RCC 7860 (cell line): Measurements from ENCODE around the gene CELF1.
A peak's percentile ranks its signal among the peaks of the same experiment; 100 is the strongest.

Experiments
- DNase-seq: peaks from one replicate; pipeline ENCODE4 v3.0.0-alpha.2; 2015; ENCODE audit warnings: low spot score
- FAIRE-seq: peaks from 2 replicates; lab custom pipeline; 2012; peaks lifted over from hg19 to GRCh38; lab: Jason Lieb, UNC

The CELF1 gene

DNA sequence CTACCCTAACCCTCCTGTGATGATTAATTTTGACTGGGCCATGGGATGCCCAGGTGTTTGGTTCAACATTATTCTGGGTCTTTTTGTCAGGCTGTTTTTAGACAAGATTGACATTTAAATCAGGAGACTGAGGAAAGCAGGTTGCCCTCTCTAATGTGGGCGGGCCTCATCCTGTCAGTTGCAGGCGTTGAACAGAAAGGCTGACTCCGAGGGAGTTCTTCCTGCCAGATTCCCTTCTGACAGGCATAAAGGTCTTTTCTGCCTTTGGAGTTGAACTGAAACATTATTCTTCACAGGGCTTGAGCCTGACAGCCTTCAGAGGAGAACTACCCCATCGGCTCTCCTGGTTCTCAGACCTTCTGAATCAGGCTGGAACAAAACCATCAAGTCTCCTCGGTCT lies 122.4 kb downstream of the CELF1 start:
- DNase-seq = no peak
- no peak for FAIRE-seq

DNA sequence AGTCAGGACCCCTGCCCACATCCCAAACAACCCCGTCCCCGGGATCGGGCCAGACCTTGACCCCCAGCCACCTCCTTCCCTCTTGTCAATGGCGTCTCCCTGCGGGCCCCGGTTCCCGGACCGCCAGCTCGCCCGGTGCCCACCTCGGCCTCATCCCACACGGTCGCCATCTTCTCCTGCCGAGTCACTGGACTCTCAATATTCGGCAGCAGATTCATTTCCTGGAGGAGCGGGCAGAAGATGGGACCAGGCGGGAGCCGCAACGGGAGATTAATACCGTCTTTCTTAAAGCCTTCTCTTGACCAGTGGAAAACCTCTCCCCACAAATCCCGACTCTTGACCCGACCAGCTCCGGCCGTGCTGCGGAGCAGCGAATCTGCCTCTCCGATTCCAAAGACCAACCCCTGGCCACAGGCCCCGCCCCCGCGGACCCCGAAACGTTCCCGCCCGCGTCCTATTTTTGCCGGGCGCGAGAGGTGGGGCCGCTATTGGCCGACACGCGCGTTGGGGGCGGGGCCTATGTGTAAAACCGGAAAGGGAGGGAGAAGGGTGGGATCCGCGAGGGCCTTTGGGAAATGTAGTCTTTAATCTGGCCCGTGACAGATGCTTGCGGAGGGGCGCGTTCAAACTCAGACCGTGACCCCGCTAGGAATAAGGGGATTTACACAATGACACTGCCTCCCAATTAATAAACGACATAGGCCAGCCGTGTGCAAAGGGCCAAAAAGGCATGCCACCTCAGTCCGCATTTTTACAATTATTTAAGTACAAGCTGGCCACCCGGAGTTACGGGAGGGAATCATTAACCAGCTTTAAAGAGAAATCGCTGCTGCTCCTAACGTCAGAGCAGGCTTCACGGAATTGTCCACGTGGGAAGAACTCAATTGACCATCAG lies 126.6 kb downstream of the CELF1 start, which contains the start of gene PSMC3:
TSS of gene PSMC3 (minus strand) at position 378 of the 895 bp plus-strand sequence. CDS start at position 218, 160 bp downstream.
- FAIRE-seq = peak; percentile 81
- peak; percentile 85 for DNase-seq

DNA sequence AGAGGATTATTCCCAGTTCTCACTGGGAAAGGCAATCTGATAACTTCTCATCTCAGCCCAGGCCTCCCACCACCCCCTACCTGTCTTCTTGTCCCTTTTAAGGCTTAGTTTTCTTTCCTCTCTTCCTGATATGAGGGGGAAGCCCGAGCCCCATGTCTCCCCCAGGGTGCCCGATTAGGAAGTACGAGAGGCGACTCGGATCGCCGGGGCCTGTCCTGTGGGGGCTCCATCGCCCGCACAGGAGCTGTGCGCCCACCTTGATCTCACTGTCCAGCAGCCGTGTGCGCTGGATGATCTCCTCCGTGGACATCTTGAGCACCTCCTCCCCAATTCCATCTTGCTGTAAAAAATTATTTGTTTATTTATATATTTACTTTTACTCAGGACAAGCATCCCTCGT lies 127.3 kb downstream of the CELF1 start:
- DNase-seq = no peak
- no peak for FAIRE-seq

DNA sequence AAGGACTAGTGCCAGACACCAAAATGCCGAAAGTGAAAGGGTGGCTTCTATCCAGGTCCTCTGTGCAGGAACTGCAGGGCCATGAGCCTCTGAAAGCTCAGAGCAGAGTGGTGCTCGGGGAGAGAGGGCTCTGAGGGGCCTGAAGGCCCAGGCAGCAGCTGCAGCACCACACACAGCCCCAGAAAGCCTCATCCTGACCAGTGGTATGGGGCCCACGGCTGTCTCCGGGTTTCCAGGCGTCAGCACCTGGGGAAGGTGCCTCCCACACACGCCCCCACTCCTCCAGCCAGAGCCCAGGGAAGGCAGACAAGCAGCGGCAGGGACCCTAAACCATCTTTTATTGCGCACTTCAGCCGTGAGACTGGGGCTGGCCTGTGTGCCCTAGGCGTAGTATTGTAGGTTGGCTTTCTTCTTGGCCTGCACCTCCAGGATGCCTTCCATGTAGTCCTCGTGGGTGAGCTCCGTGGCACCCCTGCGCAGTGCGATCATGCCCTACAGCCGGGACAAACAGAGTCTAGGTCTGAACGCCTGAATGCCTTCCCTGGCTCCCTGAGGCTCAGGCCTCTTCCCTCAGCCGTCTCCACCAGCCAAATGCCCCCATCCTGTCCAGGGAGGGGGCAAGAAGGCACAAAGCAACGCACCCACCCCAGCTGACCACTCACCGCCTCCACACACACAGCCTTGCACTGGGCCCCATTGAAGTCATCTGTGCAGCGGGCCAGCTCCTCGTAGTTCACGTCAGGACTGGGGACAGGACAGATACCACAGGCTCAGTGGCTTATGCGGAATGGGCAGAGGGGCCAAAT lies 134.3 kb downstream of the CELF1 start:
- FAIRE-seq (no peak), DNase-seq (no peak)

DNA sequence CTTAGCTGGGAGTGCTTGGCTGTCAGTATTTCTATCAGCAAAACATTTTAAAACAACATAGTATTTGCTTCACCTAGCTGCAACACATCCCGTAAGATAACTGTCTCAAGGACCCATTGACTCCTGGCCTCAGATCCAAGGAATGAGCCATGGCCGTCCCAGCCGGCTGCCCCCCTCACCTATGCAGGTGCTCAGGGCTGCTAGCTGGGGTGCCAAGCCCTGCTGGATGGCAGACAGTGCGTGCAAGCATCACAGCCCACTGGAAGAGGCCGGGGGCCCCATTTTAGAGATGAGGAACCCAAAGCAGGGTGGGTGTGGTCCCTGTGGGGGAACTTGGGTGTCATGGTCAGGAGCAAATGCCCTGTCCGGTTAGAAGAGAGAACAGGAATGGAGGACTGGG lies 135.2 kb downstream of the CELF1 start:
- FAIRE-seq (no peak), DNase-seq (no peak)

DNA sequence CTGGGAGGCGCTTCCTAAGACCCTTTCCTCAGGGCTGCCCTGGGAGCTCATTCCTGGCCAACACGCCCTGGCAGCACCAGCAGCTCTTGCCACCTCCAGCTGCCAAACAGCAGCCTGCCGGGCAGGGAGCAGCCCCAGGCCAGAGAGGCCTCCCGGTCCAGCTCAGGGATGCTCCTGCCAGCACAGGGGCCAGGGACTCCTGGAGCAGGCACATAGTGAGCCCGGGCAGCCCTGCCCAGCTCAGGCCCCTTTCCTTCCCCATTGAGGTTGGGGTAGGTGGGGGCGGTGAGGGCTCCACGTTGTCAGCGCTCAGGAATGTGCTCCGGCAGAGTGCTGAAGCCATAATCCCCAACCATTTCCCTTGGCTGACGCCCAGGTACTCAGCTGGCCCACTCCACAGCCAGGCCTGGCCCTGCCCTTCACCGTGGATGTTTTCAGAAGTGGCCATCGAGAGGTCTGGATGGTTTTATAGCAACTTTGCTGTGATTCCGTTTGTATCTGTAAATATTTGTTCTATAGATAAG lies 136.9 kb downstream of the CELF1 start:
- DNase-seq = peak; percentile 81
- FAIRE-seq = peak; percentile 89
